Measurements from ENCODE around the gene PRKCZ. TPM values are rescaled to one million over a fixed set of nuclear protein-coding genes. Genes with fewer than 3 reads are reported as not detected.

The PRKCZ gene
- total and polyA plus RNA-seq, 2 of the 4 experiments (the other 2 are of a cell fraction) = 2.0 to 3.5 TPM

DNA sequence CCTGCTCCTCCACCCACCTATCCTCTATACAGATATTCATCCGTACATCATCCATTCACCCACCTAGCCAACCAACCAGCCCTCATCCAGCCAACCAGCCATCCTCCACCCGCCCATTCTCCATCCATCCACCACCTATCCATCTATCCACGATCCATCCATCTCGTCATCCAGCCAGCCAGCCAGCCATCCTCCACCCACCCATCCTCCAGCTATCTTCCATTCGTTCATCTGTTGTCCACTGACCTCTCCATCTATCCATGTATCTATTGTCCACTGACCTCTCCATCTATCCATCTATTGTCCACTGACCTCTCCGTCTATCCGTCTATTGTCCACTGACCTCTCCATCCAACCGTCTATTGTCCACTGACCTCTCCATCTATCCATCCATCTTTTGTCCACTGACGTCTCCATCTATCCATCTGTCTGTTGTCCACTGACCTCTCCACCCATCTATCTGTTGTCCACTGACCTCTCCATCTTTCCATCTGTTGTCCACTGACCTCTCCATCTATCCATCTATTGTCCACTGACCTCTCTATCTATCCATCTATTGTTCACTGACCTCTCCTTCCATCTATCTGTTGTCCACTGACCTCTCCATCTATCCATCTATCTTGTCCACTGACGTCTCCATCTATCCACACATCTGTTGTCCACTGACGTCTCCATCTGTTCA, 96.8 kb downstream of the PRKCZ start:
- Histone ChIP-seq H3K18ac (ENCODE audit: low read depth, low read length) (no peak overlapping the region), H3K4me3 (ENCODE audit: insufficient read depth, low read depth, low read length) (no peak overlapping the region), H4K8ac (ENCODE audit: low read depth in 2 of 2, low read length in 2 of 2) (no peak overlapping the region), H4K20me1 (ENCODE audit: insufficient read depth, low read length) (no peaks in the 10 kb centered on the region), H3K9me1 (ENCODE audit: insufficient read depth, low read length) (no peaks in the 10 kb centered on the region), H3K23ac (ENCODE audit: low read depth, low read length) (no peak overlapping the region), H2BK20ac (ENCODE audit: low read depth, low read length) (no peak overlapping the region), H3K4ac (ENCODE audit: low read depth, low read length) (no peak overlapping the region), H2AFZ (replicated peaks; ENCODE audit: low read length, poor library complexity) (no peak overlapping the region), H3K36me3 (ENCODE audit: control insufficient read depth, insufficient read depth, low read length) (no peaks in the 10 kb centered on the region), H4K91ac (ENCODE audit: insufficient read depth, low read depth, low read length) (no peak overlapping the region), H2AK9ac (replicated peaks; ENCODE audit: low read depth, low read length, poor library complexity) (no peak overlapping the region), H3K14ac (replicated peaks; ENCODE audit: low read depth, low read length) (no peak overlapping the region), H3K4me2 (ENCODE audit: low read depth, low read length) (no peak overlapping the region), H2BK5ac (ENCODE audit: low read depth, low read length, poor library complexity, severe bottlenecking) (no peak overlapping the region), H4K5ac (ENCODE audit: low read depth, low read length) (no peak overlapping the region), H3K56ac (ENCODE audit: extremely low read depth, insufficient read depth, low read length) (no peak overlapping the region), H3K27me3 (ENCODE audit: control insufficient read depth, insufficient read depth, low read length) (peaks cover 2% of the 10 kb centered on the region; the same call in 1 of the 2 replicates), H2BK120ac (ENCODE audit: low read depth, low read length) (no peak overlapping the region), H3K4me1 (ENCODE audit: control insufficient read depth, insufficient read depth, low read length) (no peaks in the 10 kb centered on the region), H3K9ac (ENCODE audit: low read depth, low read length) (no peak overlapping the region), H3K79me1 (ENCODE audit: low read depth in 1 of 2, low read length in 2 of 2) (no peaks in the 10 kb centered on the region), H3K27ac (ENCODE audit: insufficient read depth, low read length) (no peak overlapping the region), H3K9me3 (ENCODE audit: control insufficient read depth, insufficient read depth, low read length) (no peaks in the 10 kb centered on the region), H2BK15ac (ENCODE audit: low read depth, low read length) (no peak overlapping the region), H2AK5ac (ENCODE audit: low read depth, low read length) (no peak overlapping the region)
- TF ChIP-seq, protein P1, sequence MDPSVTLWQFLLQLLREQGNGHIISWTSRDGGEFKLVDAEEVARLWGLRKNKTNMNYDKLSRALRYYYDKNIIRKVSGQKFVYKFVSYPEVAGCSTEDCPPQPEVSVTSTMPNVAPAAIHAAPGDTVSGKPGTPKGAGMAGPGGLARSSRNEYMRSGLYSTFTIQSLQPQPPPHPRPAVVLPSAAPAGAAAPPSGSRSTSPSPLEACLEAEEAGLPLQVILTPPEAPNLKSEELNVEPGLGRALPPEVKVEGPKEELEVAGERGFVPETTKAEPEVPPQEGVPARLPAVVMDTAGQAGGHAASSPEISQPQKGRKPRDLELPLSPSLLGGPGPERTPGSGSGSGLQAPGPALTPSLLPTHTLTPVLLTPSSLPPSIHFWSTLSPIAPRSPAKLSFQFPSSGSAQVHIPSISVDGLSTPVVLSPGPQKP (IDR thresholded peaks at IDR 0.05; ENCODE audit: borderline replicate concordance, low read depth, low read length) = no peak
- TF ChIP-seq RAD21 (IDR thresholded peaks at IDR 0.05; ENCODE audit: low read length) (no peak), CEBPB (IDR thresholded peaks at IDR 0.05; ENCODE audit: low read depth, low read length) (no peak), RCOR1 (IDR thresholded peaks at IDR 0.05; ENCODE audit: insufficient replicate concordance, low read length) (no peak), SMC3 (IDR thresholded peaks at IDR 0.05; ENCODE audit: low read depth, low read length) (no peak), POLR2A (IDR thresholded peaks at IDR 0.05; ENCODE audit: low read depth, low read length) (no peak), FOS (IDR thresholded peaks at IDR 0.05; ENCODE audit: low read depth, low read length) (no peak), BHLHE40 (IDR thresholded peaks at IDR 0.05; ENCODE audit: low read depth, low read length) (no peak), CHD1 (IDR thresholded peaks at IDR 0.05; ENCODE audit: low read depth, low read length) (no peak), MAZ (IDR thresholded peaks at IDR 0.05; ENCODE audit: borderline replicate concordance, low read depth, low read length) (no peak), MXI1 (IDR thresholded peaks at IDR 0.05; ENCODE audit: borderline replicate concordance, low read depth, low read length) (no peak), RFX5 (IDR thresholded peaks at IDR 0.05; ENCODE audit: low read depth, low read length) (no peak), NFE2L2 (IDR thresholded peaks at IDR 0.05; ENCODE audit: low read depth, low read length) (no peak), MAFK (IDR thresholded peaks at IDR 0.05; ENCODE audit: low read depth, low read length) (no peak)
- TF ChIP-seq, protein P2, sequence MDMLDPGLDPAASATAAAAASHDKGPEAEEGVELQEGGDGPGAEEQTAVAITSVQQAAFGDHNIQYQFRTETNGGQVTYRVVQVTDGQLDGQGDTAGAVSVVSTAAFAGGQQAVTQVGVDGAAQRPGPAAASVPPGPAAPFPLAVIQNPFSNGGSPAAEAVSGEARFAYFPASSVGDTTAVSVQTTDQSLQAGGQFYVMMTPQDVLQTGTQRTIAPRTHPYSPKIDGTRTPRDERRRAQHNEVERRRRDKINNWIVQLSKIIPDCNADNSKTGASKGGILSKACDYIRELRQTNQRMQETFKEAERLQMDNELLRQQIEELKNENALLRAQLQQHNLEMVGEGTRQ (IDR thresholded peaks at IDR 0.05; ENCODE audit: low read depth, low read length) = no peak
- TF ChIP-seq, protein P3, sequence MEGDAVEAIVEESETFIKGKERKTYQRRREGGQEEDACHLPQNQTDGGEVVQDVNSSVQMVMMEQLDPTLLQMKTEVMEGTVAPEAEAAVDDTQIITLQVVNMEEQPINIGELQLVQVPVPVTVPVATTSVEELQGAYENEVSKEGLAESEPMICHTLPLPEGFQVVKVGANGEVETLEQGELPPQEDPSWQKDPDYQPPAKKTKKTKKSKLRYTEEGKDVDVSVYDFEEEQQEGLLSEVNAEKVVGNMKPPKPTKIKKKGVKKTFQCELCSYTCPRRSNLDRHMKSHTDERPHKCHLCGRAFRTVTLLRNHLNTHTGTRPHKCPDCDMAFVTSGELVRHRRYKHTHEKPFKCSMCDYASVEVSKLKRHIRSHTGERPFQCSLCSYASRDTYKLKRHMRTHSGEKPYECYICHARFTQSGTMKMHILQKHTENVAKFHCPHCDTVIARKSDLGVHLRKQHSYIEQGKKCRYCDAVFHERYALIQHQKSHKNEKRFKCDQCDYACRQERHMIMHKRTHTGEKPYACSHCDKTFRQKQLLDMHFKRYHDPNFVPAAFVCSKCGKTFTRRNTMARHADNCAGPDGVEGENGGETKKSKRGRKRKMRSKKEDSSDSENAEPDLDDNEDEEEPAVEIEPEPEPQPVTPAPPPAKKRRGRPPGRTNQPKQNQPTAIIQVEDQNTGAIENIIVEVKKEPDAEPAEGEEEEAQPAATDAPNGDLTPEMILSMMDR (conservative IDR thresholded peaks at IDR 0.05; ENCODE audit: low read depth, low read length) = no peak
- in situ Hi-C loops (cut with MboI; ENCODE audit: low sequenced_read_pairs) (no loop called here), dilution Hi-C loops (cut with HindIII; ENCODE audit: low sequenced_read_pairs, unreplicated experiment) (no loop called here), intact Hi-C loops (cut with micrococcal nuclease) (no loop called here)
- POLR2A ChIA-PET (ENCODE audit: unreplicated experiment) = no interaction called here
- ATAC-seq (ENCODE audit: low read depth) (no peak), DNase-seq (no peak)
- no TSS peak for BruUV-seq (replicated peaks)
- WGBS, 2 experiments (ENCODE audit: extremely low coverage in 2 of 2, insufficient read length in 1 of 2) = 71 to 100% methylated on average over 2 to 11 of the region's 11 CpGs
- CTCF ChIA-PET = no interaction called here
